HepG2 (cell line): ENCODE results near the gene COL18A1. TPM values are rescaled to one million over a fixed set of nuclear protein-coding genes. Genes with fewer than 3 reads are reported as not detected.

Source experiments
- HOXA7 ChIP-seq: sonication (generic); formaldehyde crosslinking; IDR thresholded peaks from 2 replicates; pipeline ENCODE4 v1.8.1; 2022; ENCODE audit warnings: mild to moderate bottlenecking, missing genetic modification reagents, moderate library complexity
- POLR2G ChIP-seq: fragments of 200-400 bp; formaldehyde crosslinking; IDR thresholded peaks from 2 replicates; pipeline ENCODE4 v1.6.1; 2018; ENCODE audit warnings: mild to moderate bottlenecking, low read depth, low read length, moderate library complexity
- REST ChIP-seq, 2 experiments: IDR thresholded peaks; 2 replicates each; pipeline ENCODE4 v1.6.1; 2011 to 2012; ENCODE audit warnings: low read length in 2 of 2, borderline replicate concordance in 1 of 2, low read depth in 1 of 2, mild to moderate bottlenecking in 1 of 2, moderate library complexity in 1 of 2
- SATB2 ChIP-seq: sonication (generic); formaldehyde crosslinking; IDR thresholded peaks from 2 replicates; pipeline ENCODE4 v1.5.0; 2020; ENCODE audit warnings: missing genetic modification reagents
- TP53 ChIP-seq: sonication (generic); formaldehyde crosslinking; conservative IDR thresholded peaks from 2 replicates; pipeline ENCODE4 v1.4.0; 2020; ENCODE audit warnings: missing genetic modification reagents
- ZBTB37 ChIP-seq: sonication (generic); formaldehyde crosslinking; IDR thresholded peaks from 2 replicates; pipeline ENCODE4 v1.4.0; 2020; ENCODE audit warnings: mild to moderate bottlenecking, missing genetic modification reagents
- ZFP36 ChIP-seq: fragments of 150-350 bp; IDR thresholded peaks from 2 replicates; pipeline ENCODE4 v1.6.1; 2018; ENCODE audit warnings: borderline replicate concordance, low read length, low read depth; ENCODE audit not compliant: partially characterized antibody
- ZFX ChIP-seq: sonication (generic); formaldehyde crosslinking; IDR thresholded peaks from 2 replicates; pipeline ENCODE4 v1.4.0; 2020; ENCODE audit warnings: mild to moderate bottlenecking, low read depth, missing genetic modification reagents, moderate library complexity
- ZNF230 ChIP-seq: sonication (generic); formaldehyde crosslinking; IDR thresholded peaks from 2 replicates; pipeline ENCODE4 v1.4.0; 2020; ENCODE audit warnings: mild to moderate bottlenecking, missing genetic modification reagents
- polyA plus RNA-seq, 8 experiments: library from polyadenylated mRNA; depleted of rRNA in 3 of 8; stranded (reverse) in 7 of 8; unstranded in 1 of 8; fragments of >200 nt; fragmentation: Illumina TruSeq in 4 of 8; extraction: Trizol in 4 of 8; gene quantifications; 2 replicates each; pipeline versions ENCODE4 v1.2.1 to v1.2.3, GENCODE V29; 2011 to 2016; ENCODE audit warnings: low read depth in 4 of 8, missing spikeins in 1 of 8, mixed read lengths in 1 of 8; ENCODE audit not compliant: insufficient read depth in 1 of 8
- total RNA-seq, 5 experiments: library from RNA; depleted of rRNA; stranded (reverse); fragments of >200 nt; fragmentation: Illumina TruSeq; extraction: Trizol; gene quantifications; 2 replicates each; pipeline ENCODE4 v1.2.3, GENCODE V29; 2016; ENCODE audit warnings: low read depth in 1 of 5
- TF ChIP-seq, protein P1 (sequence below): sonication (generic); formaldehyde crosslinking; IDR thresholded peaks from 2 replicates; pipeline ENCODE4 v1.5.0; 2020; ENCODE audit warnings: missing genetic modification reagents, mild to moderate bottlenecking, borderline replicate concordance
- TF ChIP-seq, protein P2 (sequence below): fragments of 450-650 bp; IDR thresholded peaks from 2 replicates; pipeline ENCODE4 v1.6.1; 2017; ENCODE audit warnings: mild to moderate bottlenecking

The COL18A1 gene
- total and polyA plus RNA-seq, 2 of the 13 experiments (the other 11 are each of a cell fraction or from before 2014, with no cell fraction given), result 79.0 to 102 TPM

GRCh38 chr21:45506241-45506817 is 101.4 kb downstream of the COL18A1 start (continued):
- TF ChIP-seq ZBTB37 (CRISPR knock-in tag) (no peak), SATB2 (CRISPR knock-in tag) (no peak), TP53 (CRISPR knock-in tag) (no peak), ZFX (CRISPR knock-in tag) (no peak), ZFP36 (no peak), ZNF230 (no peak), HOXA7 (CRISPR knock-in tag) (no peak), POLR2G (0 out of 2 replicates have a peak, but pooled peaks have one; percentile 36), REST (IDR thresholded peaks at IDR 0.05; ENCODE audit: borderline replicate concordance in 1 of 2, low read depth in 1 of 2, low read length in 2 of 2) (no peak)
- TF ChIP-seq, protein P1, sequence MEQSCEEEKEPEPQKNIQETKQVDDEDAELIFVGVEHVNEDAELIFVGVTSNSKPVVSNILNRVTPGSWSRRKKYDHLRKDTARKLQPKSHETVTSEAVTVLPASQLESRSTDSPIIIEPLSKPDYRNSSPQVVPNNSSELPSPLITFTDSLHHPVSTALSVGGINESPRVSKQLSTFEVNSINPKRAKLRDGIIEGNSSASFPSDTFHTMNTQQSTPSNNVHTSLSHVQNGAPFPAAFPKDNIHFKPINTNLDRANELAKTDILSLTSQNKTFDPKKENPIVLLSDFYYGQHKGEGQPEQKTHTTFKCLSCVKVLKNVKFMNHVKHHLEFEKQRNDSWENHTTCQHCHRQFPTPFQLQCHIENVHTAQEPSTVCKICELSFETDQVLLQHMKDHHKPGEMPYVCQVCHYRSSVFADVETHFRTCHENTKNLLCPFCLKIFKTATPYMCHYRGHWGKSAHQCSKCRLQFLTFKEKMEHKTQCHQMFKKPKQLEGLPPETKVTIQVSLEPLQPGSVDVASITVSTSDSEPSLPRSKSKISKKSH (CRISPR knock-in tag), result no peak
- TF ChIP-seq, protein P2, sequence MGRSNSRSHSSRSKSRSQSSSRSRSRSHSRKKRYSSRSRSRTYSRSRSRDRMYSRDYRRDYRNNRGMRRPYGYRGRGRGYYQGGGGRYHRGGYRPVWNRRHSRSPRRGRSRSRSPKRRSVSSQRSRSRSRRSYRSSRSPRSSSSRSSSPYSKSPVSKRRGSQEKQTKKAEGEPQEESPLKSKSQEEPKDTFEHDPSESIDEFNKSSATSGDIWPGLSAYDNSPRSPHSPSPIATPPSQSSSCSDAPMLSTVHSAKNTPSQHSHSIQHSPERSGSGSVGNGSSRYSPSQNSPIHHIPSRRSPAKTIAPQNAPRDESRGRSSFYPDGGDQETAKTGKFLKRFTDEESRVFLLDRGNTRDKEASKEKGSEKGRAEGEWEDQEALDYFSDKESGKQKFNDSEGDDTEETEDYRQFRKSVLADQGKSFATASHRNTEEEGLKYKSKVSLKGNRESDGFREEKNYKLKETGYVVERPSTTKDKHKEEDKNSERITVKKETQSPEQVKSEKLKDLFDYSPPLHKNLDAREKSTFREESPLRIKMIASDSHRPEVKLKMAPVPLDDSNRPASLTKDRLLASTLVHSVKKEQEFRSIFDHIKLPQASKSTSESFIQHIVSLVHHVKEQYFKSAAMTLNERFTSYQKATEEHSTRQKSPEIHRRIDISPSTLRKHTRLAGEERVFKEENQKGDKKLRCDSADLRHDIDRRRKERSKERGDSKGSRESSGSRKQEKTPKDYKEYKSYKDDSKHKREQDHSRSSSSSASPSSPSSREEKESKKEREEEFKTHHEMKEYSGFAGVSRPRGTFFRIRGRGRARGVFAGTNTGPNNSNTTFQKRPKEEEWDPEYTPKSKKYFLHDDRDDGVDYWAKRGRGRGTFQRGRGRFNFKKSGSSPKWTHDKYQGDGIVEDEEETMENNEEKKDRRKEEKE, result no peak
